NOMO-1 (cell line): Measurements from ENCODE around the gene TNFRSF12A.

Source experiments
- DNase-seq, 2 experiments: peaks; one replicate each; lab custom pipeline; 2025; ENCODE audit not compliant: unreplicated experiment in 2 of 2; lab: John Stamatoyannopoulos, UW

Gene TNFRSF12A, protein sequence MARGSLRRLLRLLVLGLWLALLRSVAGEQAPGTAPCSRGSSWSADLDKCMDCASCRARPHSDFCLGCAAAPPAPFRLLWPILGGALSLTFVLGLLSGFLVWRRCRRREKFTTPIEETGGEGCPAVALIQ

DNA sequence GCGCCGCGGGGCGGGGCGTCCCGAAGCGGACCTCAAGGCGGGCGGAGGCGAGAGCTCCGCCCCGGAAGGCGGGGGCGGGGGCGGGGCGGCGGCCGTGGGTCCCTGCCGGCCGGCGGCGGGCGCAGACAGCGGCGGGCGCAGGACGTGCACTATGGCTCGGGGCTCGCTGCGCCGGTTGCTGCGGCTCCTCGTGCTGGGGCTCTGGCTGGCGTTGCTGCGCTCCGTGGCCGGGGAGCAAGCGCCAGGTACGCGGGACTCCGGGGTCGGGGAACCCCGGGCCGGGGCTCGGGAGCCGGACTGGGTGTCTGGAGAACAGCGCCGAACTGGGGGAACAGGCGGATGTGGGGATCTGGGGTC lies at the start of gene TNFRSF12A:
TNFRSF12A (plus strand) TSS at position 122 of the 357 bp plus-strand sequence; CDS start at position 152, 30 bp downstream.
- peak; percentile 66 to 87 for DNase-seq

DNA sequence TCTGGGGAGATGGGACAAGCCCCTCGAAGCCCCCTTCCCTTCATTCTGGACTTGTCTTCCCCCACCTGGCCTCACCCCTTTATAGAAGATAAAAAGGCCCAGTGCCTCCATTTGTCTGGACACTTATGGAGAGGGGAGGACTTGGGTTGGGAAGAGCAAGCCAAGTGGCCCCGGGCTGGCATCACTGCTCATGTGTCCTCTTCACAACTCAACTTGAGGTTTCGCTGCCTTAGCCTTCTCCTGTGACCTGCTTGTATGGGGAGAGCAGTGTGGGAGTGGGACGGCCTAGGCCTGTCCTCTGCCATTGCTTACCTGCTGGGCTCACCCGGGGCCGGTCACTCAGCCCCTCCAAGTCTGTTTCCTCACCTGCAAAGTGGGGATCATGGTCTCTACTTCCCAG lies 49.6 kb upstream of the TNFRSF12A start:
- no peak for DNase-seq

DNA sequence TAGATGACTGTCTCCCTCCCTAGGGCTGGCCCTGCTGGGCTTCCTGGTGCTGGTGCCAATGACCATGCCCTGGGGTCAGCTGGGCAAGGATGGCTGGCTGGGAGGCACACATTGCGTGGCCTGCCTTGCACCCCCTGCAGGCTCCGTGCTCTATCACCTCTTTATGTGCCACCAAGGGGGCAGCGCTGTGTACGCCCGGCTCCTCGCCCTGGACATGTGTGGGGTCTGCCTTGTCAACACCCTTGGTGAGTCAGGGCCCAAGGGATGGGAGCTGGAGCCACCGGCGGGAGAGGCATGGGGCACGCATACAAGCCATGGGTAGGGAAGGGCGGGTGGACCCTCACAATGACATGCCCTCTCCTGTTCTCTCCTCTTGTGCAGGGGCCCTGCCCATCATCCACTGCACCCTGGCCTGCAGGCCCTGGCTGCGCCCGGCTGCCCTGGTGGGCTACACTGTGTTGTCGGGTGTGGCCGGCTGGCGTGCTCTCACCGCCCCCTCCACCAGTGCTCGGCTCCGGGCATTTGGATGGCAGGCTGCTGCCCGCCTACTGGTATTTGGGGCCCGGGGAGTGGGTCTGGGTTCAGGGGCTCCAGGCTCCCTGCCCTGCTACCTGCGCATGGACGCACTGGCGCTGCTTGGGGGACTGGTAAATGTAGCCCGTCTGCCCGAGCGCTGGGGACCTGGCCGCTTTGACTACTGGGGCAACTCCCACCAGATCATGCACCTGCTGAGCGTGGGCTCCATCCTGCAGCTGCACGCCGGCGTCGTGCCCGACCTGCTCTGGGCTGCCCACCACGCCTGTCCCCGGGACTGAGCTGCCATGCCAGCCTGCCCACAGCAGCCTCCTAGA lies 48.8 kb upstream of the TNFRSF12A start:
- no peak for DNase-seq

DNA sequence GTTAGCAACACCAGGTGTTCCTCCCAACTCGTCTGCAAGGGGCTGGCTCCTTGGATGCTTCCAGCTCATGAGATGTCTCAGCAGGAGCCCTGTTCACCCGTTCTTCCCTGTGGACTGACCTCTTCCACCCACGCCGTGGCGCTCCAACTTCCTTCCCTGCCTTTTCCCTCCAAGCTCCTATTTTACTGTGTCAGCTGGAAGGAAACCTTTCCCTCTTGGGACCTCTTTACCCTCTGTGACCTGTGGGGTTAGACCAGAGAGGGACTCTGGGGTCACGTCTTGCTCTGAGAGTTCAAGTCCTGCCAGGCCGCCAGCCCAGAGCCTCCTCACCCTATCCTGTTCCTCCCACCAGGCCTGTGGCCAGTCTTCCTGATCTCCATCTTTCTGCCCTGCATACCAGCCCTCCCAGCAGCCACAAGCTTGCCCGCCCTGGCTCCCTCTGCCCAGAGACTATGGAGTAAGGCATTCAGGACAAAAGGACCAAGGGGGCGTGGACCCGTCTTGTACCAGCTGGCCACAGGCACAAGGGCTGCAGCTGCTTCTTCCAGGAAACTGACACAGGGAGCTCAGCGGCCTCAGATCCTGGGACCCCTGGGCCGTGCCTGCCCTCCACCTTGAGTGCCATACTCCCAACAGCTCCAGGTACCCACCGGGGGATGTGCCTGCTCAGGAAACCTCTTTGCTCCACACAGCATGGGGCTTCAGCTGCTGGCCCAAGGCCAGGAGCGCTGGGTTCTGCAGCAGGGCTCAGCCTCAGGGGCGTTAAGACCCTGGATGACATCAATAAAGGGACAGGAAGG lies 48.0 kb upstream of the TNFRSF12A start:
- DNase-seq = no peak

DNA sequence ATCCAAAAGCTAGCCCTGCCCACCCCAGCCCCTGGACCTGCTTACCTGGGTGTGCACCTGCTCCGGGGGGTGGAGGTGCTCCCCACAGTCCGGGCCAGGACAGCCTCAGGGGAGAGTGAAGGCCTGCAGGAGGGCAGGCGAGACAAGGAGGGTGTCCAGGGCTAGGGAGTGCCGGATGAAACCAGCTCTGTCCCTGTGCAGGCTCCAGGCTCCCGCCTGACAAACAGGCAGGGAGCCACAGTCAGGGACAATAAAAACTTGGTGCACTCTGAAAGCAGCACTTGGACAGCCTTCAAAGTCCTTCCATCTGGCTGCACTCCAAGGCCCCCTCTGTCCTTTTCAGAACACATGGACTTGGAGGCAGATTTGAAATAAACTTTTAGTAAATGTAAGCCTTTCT lies 47.1 kb upstream of the TNFRSF12A start:
- no peak for DNase-seq

DNA sequence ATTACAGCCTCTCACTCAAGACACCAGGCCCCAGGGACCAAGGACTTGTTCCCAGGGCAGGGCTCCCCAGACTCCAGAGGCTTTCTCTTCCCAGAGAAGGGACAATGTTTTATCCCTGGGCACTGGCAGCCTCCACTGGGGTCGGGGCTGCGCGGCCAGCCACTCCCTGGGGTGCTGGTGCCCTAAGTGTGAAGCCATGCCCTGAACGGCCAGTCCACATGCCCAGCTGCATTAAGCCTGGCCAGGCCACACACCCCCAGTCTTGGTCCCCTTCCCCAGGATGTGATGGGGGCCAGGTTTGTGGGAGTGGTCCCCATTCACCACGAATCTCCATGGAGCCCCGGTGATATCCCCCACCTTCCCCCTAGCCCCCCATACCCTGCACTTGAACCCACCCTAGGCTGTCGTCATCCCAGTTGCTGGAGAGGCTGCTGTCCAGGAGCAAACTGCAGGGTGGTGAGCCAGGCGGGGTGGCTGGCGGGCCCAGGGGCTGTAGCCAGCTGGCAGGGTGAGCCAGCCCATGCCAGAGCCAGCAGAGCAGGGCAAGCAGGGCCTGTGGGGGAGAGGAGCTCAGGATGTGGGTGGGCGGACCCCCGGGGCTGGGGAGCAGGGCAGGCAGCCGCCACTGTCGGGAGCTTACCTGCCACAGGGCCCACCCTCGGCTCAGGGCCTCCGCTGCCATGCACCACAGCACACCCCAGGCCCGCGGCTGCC lies 46.4 kb upstream of the TNFRSF12A start:
- DNase-seq = no peak

DNA sequence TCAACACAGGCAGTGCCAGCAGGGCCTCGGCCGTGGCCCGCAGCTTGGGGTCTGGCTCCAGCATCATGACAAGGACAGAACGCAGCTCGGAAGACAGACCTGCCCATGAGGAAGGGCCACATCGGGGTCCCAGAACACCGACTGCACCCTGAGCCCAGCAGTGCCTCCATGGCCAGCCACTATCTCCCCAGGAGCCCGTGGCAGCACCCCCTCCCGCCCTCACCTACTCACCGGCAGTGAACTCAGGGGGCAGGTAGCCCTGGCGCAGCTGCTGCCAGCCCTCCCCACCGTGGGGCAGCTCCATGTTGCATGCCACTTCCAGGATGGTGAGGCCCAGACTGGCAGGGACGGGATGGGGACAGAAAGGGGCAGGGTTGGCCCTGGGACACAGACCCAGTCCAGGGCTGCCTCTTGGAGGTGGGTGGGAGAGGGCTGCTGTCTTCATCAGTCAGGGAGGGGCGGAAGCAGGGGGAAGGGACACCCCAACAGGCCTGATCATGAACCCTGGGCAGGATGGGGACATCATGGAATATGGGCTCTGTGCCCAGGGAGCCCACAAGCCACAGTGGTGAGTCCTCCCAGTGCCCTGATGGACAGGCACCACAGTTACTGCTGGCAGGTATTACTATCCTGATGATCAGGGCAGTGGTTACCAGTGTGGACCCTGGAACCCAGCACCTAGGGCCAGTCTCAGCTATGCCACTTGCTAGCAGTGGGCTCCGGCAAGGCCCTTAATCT lies 45.7 kb upstream of the TNFRSF12A start:
- DNase-seq = no peak

DNA sequence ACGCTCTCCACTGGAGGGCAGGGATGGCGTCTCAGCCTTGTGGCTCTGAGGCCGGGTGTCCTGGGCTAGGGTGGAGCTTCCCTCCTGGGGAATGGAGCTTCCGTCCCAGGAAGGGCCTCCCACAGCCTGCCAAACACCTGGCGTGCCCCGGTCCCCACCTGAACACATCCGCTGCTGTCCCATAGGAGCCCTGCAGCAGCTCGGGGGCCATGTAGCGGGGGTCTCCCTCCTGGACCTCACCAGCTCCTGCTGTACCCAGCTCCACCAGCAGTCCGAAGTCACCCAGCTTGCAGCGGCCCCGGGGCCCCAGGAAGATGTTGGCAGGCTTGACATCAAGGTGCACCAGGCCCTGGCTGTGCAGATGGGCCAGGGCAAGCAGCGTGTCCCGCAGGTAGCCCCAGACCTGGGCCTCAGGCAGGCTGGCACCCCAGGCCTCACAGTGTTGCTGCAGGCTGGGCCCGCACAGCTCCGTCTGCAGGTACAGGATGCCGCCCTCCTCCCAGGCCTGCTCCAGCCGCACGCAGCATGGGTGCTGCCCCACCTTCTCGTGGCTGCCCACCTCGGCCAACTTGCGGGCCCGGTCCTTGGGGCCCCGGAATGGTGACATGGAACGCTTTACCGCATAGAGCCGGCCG lies 44.9 kb upstream of the TNFRSF12A start:
- DNase-seq = no peak

DNA sequence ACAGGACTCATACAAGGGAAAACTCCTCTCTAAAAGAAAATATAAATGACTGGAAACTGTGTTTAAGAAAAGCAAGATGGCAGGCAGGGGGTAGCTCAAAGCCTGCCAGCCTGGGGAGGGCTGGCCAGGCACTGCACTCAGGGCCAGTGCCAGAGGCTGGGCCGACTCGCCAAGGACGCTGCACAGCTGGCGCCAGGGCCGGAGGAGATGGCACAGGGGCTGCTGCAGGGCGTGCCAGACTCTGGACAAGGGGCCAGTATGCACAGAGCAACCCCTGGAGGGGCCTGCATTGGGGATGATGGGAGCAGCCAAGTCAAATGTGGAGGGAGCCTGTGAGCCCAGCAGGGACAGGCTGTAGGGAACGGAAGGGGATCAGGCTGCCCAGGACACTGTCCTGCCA lies 44.0 kb upstream of the TNFRSF12A start:
- DNase-seq = no peak

DNA sequence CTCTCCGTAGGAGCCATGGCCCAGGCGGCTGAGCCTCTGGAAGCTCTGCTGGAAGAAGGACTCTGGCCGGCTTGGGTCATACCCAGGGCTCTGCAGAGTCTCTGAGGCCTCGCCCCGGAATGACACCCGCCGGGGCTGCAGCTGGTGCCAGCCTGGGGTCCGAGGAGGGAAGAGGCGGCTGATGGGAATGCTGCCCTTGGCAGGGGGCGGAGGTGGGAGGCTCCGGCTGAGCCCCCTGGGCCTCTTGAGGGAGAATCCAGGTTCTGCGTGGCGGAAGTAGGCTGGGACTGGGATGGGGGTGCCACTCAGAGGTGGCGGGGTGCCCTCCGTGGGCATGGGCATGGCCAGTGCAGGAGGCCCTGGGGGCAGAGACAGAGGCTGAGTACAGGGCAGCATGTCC lies 43.5 kb upstream of the TNFRSF12A start:
- no peak for DNase-seq

DNA sequence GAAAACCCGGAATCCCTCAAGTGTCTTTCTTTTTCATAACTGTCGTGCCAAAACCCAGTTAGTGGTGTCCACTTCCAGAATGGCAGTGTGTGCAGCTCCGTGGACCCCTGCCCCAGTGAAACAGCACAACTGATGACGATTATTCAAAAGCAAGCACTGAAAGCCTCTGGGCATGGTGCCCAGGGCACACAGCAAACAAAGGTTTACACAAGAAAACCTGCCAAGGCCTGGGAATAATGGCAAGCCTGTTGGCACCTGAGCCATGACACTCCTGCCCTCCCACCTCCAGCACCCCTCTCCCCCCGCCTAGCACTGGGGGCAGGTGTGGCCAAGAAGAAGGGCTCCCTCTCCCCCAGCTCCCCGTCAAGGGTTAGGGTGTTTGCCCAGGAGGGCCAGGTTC lies 42.7 kb upstream of the TNFRSF12A start:
- DNase-seq = no peak

DNA sequence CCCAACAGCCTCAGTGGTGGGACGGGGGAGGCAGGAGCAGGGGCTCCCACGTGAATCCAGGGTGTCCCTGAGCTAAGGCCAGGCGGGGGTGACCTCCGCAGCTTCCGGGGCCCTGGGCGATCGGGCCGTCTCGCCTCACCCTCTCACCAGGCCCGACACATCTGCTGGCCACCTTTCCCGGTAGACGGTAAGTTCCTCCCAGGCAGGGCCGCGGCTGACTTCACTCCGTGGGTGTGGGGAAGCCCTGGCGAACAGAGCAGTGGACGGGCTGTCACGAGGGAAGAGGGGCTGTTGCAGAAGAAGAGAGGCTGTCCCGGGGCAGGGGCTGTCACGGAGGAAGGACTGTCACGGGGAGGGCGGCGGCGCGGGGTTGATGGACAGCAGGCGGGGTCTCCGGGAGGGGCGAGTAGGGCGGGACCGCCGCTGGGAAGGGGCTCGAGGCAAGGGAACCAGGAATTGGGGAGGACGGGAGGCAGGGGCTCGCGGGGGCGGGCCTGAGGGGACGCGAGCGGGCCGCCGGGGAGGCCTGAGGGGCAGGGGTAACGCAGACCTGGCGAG lies 40.4 kb upstream of the TNFRSF12A start:
- peak; percentile 12 to 22 for DNase-seq

DNA sequence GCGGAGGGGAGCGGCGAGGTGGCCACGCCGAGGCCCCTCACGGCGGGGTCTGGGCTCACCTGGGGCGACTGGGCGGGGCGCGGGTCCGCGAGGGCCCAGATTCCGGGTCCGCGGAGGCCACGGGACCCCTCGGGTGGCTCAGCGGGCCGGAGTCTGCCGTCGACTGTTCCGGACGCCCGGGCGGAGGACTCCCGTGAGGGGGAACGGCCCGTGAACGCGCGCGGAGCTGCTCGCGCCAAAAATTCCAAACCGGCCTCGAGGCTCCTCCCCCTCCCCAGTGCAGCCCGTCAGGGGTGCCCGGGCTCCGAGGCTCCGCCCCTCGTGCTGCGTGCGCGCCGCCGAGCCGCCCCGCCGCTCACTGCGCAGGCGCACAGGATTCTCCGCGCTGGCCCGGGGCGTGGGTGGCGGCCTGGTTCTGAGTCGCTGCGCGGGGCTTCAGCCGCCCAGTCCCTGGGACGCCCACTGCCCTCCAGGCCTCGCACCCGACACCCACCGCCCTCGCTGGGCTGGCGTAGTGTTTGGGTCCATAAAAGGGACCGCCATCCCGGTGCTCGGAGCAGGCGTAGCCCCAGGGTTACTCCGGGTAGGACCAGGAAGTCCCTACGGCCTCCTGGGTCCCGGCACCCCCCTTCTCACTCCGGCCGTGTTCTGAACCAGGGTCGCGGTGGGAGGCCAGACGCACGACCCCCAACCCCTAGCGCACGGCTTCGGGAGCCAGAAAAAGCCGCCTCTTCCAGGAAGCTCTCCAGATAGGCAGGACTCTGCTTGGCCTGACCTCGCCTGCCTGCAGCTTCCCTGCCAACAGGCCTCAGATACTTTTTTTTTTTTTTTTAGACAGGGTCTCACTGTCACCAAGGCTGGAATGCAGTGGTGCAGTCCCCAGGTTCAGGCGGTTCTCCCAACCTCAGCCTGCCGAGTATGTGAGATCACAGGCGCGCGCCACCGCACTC lies 39.7 kb upstream of the TNFRSF12A start, which contains the start of gene PKMYT1:
PKMYT1 (minus strand) TSS at position 220 of the 950 bp plus-strand sequence. CDS start 789 bp downstream, outside the sequence.
- DNase-seq = peak; percentile 87 to 95

DNA sequence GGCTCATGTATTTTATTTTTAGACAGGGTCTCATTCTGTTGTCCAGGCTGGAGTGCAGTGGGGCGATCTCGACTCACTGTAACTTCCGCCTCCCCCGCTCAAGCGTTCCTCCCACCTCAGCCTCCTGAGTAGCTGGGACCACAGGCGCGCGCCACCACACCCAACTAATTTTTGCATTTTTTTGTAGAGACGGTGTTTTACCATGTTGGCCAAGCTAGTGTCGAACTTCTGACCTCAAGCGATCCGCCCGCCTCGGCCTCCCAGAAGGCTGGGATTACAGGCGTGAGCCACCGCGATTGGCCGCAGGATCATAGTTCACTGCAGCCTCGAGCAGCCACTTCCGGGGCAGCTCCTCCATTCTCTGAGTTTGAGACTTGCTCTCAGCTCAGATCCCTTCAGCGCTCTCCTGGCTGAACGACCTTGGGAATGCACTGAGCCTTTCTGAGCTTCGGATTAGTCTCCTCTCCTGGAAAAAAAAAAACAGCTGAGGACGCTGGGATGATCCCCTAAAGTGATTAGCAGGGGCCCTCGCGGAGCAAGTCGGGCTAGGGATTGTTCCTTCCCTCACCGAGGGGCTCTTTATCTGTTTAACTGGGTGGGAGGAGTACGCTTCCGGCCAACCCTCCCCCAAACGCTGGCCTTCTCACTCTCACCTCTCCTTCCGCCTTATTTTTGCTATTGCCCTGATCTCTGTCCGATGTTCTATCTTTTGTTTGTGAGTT lies 38.8 kb upstream of the TNFRSF12A start:
- no peak for DNase-seq

DNA sequence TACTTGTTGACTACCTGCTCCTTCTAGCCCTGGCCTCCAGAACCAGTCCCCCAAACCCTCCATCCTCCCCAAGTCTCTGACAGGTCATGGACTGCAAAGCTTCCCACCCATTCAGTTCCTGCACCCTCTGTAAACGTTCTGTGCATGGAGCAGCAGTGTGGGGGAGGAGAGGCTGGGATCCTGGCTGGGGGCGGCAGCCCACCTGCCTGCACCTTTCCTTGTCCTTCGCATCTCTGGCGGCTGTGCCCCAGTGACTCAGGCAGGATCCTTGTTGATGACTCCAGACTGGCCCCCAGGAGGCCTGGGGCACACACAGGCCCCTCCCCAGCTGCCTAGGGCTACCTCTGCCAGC lies 38.3 kb upstream of the TNFRSF12A start:
- DNase-seq = no peak

DNA sequence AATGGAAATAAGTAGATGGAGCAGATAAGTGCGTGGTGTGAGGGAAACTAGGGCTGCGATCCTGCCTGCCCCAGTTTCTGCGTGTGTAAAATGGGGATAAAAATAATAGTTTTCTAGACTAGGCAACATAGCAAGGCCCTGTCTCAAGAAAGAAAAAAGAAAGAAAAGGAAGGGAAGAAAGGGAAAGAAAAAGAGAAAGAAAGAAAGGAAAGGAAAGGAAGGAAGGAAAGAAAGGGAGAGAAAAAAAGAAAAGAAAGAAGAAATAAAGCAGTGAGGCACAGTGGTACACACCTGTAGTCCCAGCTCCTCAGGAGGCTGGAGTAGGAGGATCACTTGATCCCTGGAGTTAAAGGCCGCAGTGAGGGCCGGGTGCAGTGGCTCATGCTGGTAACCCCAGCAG lies 37.8 kb upstream of the TNFRSF12A start:
- DNase-seq = no peak

DNA sequence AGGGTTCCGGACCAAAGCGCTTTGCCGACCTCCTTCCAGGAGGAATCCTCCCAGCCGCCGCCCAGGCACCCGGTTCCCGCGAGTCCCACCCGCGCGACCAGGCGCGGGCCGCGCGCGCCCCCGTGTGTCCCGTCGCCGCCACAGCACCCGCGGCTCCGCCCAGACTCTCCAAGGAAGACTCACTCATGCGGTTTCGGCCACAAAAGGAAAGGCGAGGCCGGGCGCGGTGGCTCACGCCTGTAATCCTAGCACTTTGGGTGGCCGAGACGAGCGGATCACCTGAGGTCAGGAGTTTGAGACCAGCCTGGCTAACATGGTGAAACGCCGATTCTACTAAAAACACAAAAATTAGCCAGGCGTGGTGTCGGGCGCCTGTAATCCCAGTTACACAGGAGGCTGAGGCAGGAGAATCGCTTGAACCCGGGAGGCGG lies 36.4 kb upstream of the TNFRSF12A start:
- DNase-seq = peak; percentile 72 to 81

DNA sequence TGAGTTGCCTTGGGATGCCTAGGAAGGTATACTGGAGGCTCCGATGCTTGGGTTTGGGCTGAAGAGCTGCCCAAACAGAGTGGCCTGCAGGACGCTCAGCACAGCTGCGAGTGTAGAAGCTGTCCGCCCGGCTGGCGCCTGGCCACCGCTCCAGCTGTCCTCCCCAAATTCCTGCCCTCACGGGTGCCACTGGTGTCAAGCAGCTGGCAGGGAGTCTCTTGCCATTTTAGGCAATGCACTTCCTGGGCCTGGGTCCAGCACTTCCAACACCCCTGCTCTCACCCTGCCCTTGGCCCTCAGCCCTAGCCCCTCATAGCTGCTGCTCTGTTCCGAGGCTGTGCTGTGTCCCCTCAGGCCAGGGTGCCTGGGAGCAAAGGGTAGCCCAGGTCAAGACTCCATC lies 34.7 kb upstream of the TNFRSF12A start:
- no peak for DNase-seq
